ENCODE data around the gene MACROD1. TPM values are rescaled to one million over a fixed set of nuclear protein-coding genes. Genes with fewer than 3 reads are reported as not detected.

The MACROD1 gene
- total and polyA plus RNA-seq, 9 of the 15 experiments (the other 6 are each of a cell fraction or from before 2014, with no cell fraction given): 1.1 to 60.0 (median 26.4) TPM

DNA sequence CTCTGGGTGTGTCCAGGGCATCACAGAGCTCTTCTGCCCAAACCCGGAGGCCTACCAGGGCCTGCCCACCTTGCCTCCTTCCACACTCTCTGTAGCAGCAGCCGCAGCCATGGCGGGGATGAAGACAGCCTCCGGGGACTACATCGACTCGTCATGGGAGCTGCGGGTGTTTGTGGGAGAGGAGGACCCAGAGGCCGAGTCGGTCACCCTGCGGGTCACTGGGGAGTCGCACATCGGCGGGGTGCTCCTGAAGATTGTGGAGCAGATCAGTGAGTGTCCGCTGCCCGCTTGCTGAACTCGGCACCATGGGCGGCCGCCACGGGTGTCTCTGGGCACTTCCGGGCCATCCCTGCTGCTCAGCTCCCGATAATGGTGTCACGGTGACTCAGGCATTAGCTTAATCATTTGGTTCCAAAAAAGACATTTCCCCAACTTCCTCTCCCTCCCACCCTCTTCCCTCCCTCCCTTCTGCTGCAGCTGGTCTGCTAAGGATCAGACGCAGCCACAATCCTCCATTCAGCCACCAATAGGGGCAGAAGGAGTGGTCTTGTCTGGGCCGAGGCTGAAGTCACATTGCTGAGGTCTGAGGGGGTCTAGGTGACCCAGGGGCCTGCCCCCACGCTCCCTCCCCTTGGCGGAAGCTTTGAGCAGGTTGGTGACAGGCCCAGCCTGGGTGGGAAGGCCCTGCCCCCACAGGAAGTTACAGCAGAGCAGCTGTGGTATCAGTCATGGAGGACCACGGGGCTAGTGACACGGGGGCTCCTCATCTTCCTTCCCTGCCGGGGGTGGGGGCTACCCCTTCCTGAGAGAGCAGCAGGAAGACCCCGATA lies 41.6 kb upstream of the MACROD1 start (continued):
- TF ChIP-seq POLR2H (tag; IDR thresholded peaks at IDR 0.05; ENCODE audit: low read depth) (peak; percentile 84), ZBTB12 (CRISPR knock-in tag; IDR thresholded peaks at IDR 0.05) (no peak), BRCA1 (IDR thresholded peaks at IDR 0.05) (no peak), BRCA1 (CRISPR knock-in tag; IDR thresholded peaks at IDR 0.05) (no peak), MTA3 (IDR thresholded peaks at IDR 0.05; ENCODE audit: borderline replicate concordance) (no peak; the same call in 1 of the 2 replicates), CBFA2T3 (IDR thresholded peaks at IDR 0.05) (peak; percentile 84), ZNF655 (CRISPR knock-in tag; IDR thresholded peaks at IDR 0.05) (no peak), HDAC2 (IDR thresholded peaks at IDR 0.05) (peak; percentile 82; the same call in 1 of the 2 replicates), ELF2 (CRISPR knock-in tag; IDR thresholded peaks at IDR 0.05) (peak; percentile 61; the same call in 1 of the 2 replicates), MYC (IDR thresholded peaks at IDR 0.05; ENCODE audit: low read depth, low read length) (peak; percentile 60), MYC (CRISPR knock-in tag; IDR thresholded peaks at IDR 0.05; ENCODE audit: borderline replicate concordance, low read depth) (no peak), NFRKB (IDR thresholded peaks at IDR 0.05; ENCODE audit: low read depth) (peak; percentile 93; the same call in 1 of the 2 replicates), RBM15 (IDR thresholded peaks at IDR 0.05; ENCODE audit: insufficient read depth, low read length) (no peak), TOE1 (IDR thresholded peaks at IDR 0.05; ENCODE audit: borderline replicate concordance) (no peak; the same call in 1 of the 2 replicates), TOE1 (CRISPR knock-in tag; IDR thresholded peaks at IDR 0.05; ENCODE audit: borderline replicate concordance, low read depth) (no peak), ZKSCAN8 (CRISPR knock-in tag; IDR thresholded peaks at IDR 0.05) (no peak; the same call in 1 of the 2 replicates), EWSR1 (IDR thresholded peaks at IDR 0.05; ENCODE audit: borderline replicate concordance, low read depth, partially characterized antibody) (no peak), BRD9 (IDR thresholded peaks at IDR 0.05; ENCODE audit: low read depth, partially characterized antibody) (peak; percentile 81), TBP (optimal IDR thresholded peaks at IDR 0.05; ENCODE audit: low read depth, low read length) (peak; percentile 88), POLR3G (IDR thresholded peaks at IDR 0.05; ENCODE audit: extremely low read depth, insufficient read length, insufficient replicate concordance) (no peak), CBX2 (IDR thresholded peaks at IDR 0.05; ENCODE audit: insufficient read depth, low read length, poor library complexity, severe bottlenecking) (no peak)
- TF ChIP-seq, protein P1, sequence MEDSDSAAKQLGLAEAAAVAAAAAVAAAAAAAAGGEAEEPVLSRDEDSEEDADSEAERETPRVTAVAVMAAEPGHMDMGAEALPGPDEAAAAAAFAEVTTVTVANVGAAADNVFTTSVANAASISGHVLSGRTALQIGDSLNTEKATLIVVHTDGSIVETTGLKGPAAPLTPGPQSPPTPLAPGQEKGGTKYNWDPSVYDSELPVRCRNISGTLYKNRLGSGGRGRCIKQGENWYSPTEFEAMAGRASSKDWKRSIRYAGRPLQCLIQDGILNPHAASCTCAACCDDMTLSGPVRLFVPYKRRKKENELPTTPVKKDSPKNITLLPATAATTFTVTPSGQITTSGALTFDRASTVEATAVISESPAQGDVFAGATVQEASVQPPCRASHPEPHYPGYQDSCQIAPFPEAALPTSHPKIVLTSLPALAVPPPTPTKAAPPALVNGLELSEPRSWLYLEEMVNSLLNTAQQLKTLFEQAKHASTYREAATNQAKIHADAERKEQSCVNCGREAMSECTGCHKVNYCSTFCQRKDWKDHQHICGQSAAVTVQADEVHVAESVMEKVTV (CRISPR knock-in tag; IDR thresholded peaks at IDR 0.05): no peak
- TF ChIP-seq, protein P2, sequence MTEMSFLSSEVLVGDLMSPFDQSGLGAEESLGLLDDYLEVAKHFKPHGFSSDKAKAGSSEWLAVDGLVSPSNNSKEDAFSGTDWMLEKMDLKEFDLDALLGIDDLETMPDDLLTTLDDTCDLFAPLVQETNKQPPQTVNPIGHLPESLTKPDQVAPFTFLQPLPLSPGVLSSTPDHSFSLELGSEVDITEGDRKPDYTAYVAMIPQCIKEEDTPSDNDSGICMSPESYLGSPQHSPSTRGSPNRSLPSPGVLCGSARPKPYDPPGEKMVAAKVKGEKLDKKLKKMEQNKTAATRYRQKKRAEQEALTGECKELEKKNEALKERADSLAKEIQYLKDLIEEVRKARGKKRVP (CRISPR knock-in tag; IDR thresholded peaks at IDR 0.05): no peak
